ENCODE measurements around the gene MOB3A.
"Not testable (repeated sequence)": the region's sequence is repeated elsewhere in the genome, so short reads cannot be mapped to it uniquely, and the experiment has no call there.

The MOB3A gene

GRCh38 chr19:2096034-2096479 is at the start of gene MOB3A:
TSS of gene MOB3A (minus strand) at chr19:2096326. CDS start at chr19:2078560, 17,766 bp downstream.
- peak; percentile 85 for DNase-seq

GRCh38 chr19:2145831-2146241 is 49.7 kb upstream of the MOB3A start:
- no peak for DNase-seq

GRCh38 chr19:2144190-2144589 is 48.1 kb upstream of the MOB3A start:
- DNase-seq = no peak

- DNase-seq = no peak
Measured at GRCh38 chr19:2142173-2142829, 46.2 kb upstream of the MOB3A start.

GRCh38 chr19:2140138-2140569 is 44.0 kb upstream of the MOB3A start:
- DNase-seq = no peak

DNA sequence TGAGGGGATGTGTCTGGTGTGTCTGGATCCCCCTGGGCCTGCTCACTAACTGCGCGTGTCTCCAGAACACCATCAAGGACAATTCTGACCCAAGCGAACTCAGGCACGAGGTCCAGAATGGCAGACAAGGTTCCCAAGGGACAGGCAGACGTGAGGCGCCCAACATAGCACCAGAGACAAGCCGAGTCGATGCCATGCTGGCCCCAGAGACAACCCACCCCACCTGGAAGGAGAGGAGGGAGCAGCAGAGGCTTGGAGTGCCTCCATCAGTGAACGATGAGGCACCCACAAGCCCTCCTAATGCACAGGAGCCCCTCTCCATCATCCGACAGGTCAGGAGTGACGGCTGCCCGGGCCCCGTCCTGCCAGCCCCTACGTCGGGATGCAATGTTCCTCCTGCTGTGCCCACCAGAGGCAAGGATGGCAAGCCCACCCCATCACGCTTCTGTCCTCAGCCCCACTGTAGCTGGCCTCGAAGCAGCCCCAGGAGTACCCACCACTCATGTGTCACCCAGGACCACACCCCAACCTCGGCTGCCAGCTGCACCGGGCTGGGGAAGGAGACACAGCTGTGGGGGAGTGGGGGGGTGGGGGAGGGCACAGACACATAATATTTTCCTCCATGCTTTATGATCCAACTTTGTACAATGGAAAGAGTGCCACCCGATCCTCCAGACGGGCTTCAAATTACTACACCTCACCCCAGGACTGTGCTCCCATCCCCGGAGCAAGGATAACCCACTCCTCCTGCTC is 43.4 kb upstream of the MOB3A start:
- DNase-seq = no peak

- DNase-seq = no peak
Measured at GRCh38 chr19:2138061-2138728, 42.1 kb upstream of the MOB3A start.

- no peak for DNase-seq
Measured at GRCh38 chr19:2136796-2137195, 40.7 kb upstream of the MOB3A start.

GRCh38 chr19:2135474-2136402 is 39.6 kb upstream of the MOB3A start:
- no peak for DNase-seq

GRCh38 chr19:2132731-2133490 is 36.8 kb upstream of the MOB3A start:
- DNase-seq = no peak

DNA sequence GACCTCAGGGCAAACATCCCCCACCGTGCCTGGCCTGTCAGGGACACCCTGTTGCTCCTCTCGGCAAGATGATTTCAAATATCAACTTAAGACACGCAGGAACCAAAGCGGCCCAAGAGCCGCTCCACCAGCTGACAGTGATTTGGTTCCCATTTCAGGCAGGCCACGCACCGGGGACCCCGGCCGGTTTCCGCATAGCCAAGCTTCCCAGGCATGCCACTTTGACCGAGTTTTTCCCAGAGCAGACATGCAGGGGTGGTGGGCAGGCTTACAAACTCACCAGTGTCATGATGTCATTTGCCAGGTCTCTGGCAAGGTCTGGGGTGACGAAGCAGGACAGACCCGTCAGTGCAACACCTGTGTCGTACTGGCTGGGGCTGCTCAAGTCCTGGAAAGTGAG is 36.1 kb upstream of the MOB3A start:
- DNase-seq = no peak

DNA sequence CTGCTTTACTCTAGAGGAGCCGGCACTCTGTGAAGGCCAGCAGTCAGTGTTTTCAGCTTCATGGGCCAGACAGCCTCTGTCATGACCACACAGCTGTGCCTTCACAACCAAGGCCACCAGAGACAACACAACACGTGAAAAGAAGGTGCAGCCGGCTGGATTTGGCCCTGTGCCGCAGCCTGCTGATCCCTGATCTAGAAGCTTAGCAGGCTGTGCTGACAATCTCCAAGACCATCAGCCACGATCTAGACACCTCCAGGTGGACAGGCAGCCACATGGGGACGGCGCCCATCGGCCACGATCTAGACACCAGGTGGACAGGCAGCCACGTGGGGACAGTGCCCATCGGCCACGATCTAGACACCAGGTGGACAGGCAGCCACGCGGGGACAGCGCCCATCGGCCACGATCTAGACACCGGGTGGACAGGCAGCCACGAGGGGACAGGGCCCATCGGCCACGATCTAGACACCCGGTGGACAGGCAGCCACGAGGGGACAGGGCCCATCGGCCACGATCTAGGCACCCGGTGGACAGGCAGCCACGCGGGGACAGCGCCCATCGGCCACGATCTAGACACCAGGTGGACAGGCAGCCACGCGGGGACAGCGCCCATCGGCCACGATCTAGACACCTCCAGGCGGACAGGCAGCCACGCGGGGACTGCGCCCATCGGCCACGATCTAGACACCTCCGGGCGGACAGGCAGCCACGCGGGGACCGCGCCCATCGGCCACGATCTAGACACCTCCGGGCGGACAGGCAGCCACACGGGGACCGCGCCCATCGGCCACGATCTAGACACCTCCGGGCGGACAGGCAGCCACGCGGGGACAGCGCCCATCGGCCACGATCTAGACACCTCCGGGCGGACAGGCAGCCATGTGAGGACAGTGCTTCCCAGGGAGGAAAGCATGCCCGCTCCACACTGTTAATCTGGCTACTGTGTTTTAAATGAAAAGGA is 35.2 kb upstream of the MOB3A start:
- not testable (repeated sequence) for DNase-seq

- no peak for DNase-seq
Measured at GRCh38 chr19:2129892-2130770, 34.0 kb upstream of the MOB3A start.

DNA sequence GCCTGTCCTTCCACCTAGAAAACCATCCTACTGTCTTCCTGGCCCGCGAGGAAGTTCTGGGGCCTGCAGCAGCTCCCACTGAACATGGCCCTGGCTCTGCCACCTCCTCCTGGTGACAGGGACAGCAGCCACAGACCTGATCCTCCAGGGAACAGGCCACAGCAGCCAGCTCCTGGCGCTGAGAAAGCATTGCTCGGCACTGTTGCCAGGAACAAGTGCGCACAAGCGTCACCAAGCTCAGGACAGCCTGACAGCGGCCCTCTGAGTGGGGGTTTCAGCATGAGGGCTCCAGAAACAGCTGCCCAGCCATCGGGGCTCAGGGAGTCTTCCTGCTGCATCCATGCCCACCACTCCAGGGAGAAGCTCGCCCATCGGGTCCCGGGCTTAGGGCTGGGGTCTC is 33.4 kb upstream of the MOB3A start:
- no peak for DNase-seq

DNA sequence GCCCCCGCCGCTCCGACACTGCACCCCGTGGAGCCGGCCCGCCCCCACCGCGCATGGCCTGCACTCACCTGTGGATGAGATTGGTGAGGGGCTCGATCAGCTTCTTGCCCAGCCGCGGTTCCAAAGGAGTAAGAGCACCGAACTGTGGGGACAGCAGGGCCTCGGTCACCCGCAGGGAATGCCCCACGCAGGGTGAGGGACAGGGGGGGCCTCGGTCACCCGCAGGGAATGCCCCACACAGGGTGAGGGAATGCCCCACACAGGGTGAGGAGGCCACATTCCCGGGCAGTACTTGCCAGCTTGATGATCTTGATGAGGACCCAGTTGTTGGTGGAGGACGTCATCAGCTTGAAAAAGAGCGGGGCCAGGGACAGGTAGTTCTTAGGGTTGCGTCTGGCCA is 32.9 kb upstream of the MOB3A start:
- DNase-seq = no peak

- DNase-seq = not testable (repeated sequence)
Measured at GRCh38 chr19:2128252-2128651, 32.1 kb upstream of the MOB3A start.

DNA sequence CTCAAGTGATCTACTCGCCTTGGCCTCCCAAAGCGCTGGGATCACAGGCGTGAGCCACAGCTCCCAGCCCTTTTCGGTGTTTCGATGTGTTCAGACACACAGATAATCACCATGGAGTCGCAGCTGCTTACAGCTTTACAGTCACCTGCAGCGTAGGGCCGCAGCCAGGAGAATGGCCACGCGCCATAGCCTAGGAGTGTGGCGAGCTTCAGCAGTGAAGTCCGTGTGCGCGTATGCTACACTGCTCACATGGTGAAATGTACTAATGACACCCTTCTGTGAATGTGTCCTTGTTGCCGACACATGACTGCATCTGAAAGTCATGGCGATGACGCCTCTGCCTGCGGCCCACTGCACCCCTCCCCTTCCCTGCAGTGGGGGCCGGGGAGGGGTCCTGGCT is 31.6 kb upstream of the MOB3A start:
- no peak for DNase-seq

DNA sequence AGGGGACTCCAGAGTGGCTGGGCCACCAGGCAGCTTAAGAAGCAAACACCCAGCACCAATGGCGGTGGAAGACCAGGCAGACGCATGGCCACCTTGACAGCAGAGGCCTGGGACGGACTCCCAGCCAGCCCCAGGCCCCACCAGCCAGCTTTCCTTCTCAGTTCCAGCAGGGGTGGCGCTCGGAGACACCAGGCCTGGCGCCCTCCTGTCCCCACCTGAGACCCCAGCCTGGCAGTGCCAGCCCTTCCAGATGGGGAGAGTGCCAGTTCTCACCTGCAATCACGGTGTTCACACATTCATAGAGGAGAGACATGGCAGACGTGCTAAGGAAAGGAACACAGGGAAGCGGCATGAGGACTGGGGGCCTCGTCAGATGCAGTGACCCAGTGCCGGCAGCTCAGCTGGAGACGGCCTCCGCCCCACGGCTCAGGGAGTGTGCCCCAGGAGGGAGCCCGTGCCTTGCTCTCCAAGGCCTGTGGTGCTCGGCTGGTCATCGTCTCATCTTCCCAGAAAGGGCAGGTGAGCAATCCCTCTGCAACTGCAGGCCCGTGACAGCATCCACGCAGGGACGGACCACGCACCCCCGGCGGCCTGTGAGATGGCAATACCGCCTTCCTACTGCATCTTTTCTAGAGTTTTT is 30.9 kb upstream of the MOB3A start:
- DNase-seq = no peak
